ENCODE data around the gene IRX4. TPM values are rescaled to one million over a fixed set of nuclear protein-coding genes. Genes with fewer than 3 reads are reported as not detected.
"Not testable (repeated sequence)": the region's sequence is repeated elsewhere in the genome, so short reads cannot be mapped to it uniquely, and the experiment has no call there.

IRX4 gene
- total and polyA plus RNA-seq, 2 donors (not counting 1 experiment from before 2014, with no cell fraction given) = not detected

GRCh38 chr5:1873243-1873959 is 9.3 kb downstream of the IRX4 start:
- Histone ChIP-seq H3K9me3 (ENCODE audit: control insufficient read depth, insufficient read depth, low read depth, low read length) (no peaks in the 10 kb centered on the region), H3K36me3 (ENCODE audit: control insufficient read depth, insufficient read depth, low read length) (no peaks in the 10 kb centered on the region), H3K4me2 (ENCODE audit: extremely low read depth, insufficient read depth, low read length) (no peak overlapping the region), H3K9ac (ENCODE audit: insufficient read depth, low read length) (no peak overlapping the region), H3K4me3 (replicated peaks in 1 of 4; ENCODE audit: control extremely low read depth in 1 of 4, insufficient read depth in 1 of 4, low read depth in 3 of 4, low read length in 4 of 4) (no peak overlapping the region), H4K20me1 (ENCODE audit: control insufficient read depth, extremely low read depth, insufficient read depth, low read length) (no peaks in the 10 kb centered on the region), H3K4me1 (ENCODE audit: control insufficient read depth, extremely low read depth, insufficient read depth, low read length) (no peaks in the 10 kb centered on the region), H3K79me2 (ENCODE audit: control insufficient read depth, insufficient read depth, low read length) (no peaks in the 10 kb centered on the region), H2AFZ (ENCODE audit: low read length) (no peak overlapping the region), H3K27ac (ENCODE audit: insufficient read depth, low read length) (no peak overlapping the region), H3K27me3 (ENCODE audit: control insufficient read depth, insufficient read depth, low read length) (peaks cover 44% of the 10 kb centered on the region)
- TF ChIP-seq EZH2 (IDR thresholded peaks at IDR 0.05; ENCODE audit: low read length, missing control alignments) = no peak
- no peak for TF ChIP-seq CTCF (conservative IDR thresholded peaks at IDR 0.05 in 1 of 2, IDR thresholded peaks at IDR 0.05 in 1 of 2; ENCODE audit: low read depth in 1 of 2, low read length in 2 of 2)
- DNase-seq (ENCODE audit: low read depth in 2 of 2) = no peak

GRCh38 chr5:1871441-1871840 is 11.3 kb downstream of the IRX4 start:
- TF ChIP-seq CTCF (conservative IDR thresholded peaks at IDR 0.05 in 1 of 2, IDR thresholded peaks at IDR 0.05 in 1 of 2; ENCODE audit: low read depth in 1 of 2, low read length in 2 of 2) (no peak), EZH2 (IDR thresholded peaks at IDR 0.05; ENCODE audit: low read length, missing control alignments) (no peak)

GRCh38 chr5:1870435-1871272 is 12.1 kb downstream of the IRX4 start:
- not testable (repeated sequence) for H3K4me1 ChIP-seq (ENCODE audit: control insufficient read depth, extremely low read depth, insufficient read depth, low read length); H3K79me2 ChIP-seq (ENCODE audit: control insufficient read depth, insufficient read depth, low read length); H3K9ac ChIP-seq (ENCODE audit: insufficient read depth, low read length); H3K27ac ChIP-seq (ENCODE audit: insufficient read depth, low read length); H4K20me1 ChIP-seq (ENCODE audit: control insufficient read depth, extremely low read depth, insufficient read depth, low read length); H3K4me2 ChIP-seq (ENCODE audit: extremely low read depth, insufficient read depth, low read length); DNase-seq (ENCODE audit: low read depth in 2 of 2); H3K4me3 ChIP-seq (replicated peaks in 1 of 4; ENCODE audit: control extremely low read depth in 1 of 4, insufficient read depth in 1 of 4, low read depth in 3 of 4, low read length in 4 of 4); H3K9me3 ChIP-seq (ENCODE audit: control insufficient read depth, insufficient read depth, low read depth, low read length); H2AFZ ChIP-seq (ENCODE audit: low read length); H3K36me3 ChIP-seq (ENCODE audit: control insufficient read depth, insufficient read depth, low read length)
- H3K27me3 ChIP-seq (ENCODE audit: control insufficient read depth, insufficient read depth, low read length) = peaks cover 20% of the 10 kb centered on the region

More at GRCh38 chr5:1871441-1871840, 11.3 kb downstream of the IRX4 start:
- Histone ChIP-seq H3K4me2 (ENCODE audit: extremely low read depth, insufficient read depth, low read length) (no peak overlapping the region), H3K4me3 (replicated peaks in 1 of 4; ENCODE audit: control extremely low read depth in 1 of 4, insufficient read depth in 1 of 4, low read depth in 3 of 4, low read length in 4 of 4) (no peak overlapping the region), H3K4me1 (ENCODE audit: control insufficient read depth, extremely low read depth, insufficient read depth, low read length) (no peaks in the 10 kb centered on the region), H3K9me3 (ENCODE audit: control insufficient read depth, insufficient read depth, low read depth, low read length) (no peaks in the 10 kb centered on the region), H3K9ac (ENCODE audit: insufficient read depth, low read length) (no peak overlapping the region), H4K20me1 (ENCODE audit: control insufficient read depth, extremely low read depth, insufficient read depth, low read length) (no peaks in the 10 kb centered on the region), H3K27ac (ENCODE audit: insufficient read depth, low read length) (no peak overlapping the region), H3K36me3 (ENCODE audit: control insufficient read depth, insufficient read depth, low read length) (no peaks in the 10 kb centered on the region), H2AFZ (ENCODE audit: low read length) (no peak overlapping the region), H3K27me3 (ENCODE audit: control insufficient read depth, insufficient read depth, low read length) (peaks cover 27% of the 10 kb centered on the region), H3K79me2 (ENCODE audit: control insufficient read depth, insufficient read depth, low read length) (no peaks in the 10 kb centered on the region)
- DNase-seq (ENCODE audit: low read depth in 2 of 2) = no peak

All from fibroblast of lung (primary cell).